Activated T-cell treated with anti-CD3 and anti-CD28 coated beads for 48 hours (primary cell): ENCODE measurements around the gene TAS2R20.
"Not testable (repeated sequence)": the region's sequence is repeated elsewhere in the genome, so short reads cannot be mapped to it uniquely, and the experiment has no call there.

Experiments
- DNase-seq: peaks from one replicate; pipeline ENCODE4 v3.0.0-alpha.2; 2020; ENCODE audit warnings: low read depth

Gene TAS2R20

GRCh38 chr12:10998204-10998603 is at the start of gene TAS2R20:
Gene TAS2R20 (minus strand): TSS chr12:10998304. CDS start chr12:10997875, 429 bp downstream.
- DNase-seq, result no peak

GRCh38 chr12:11041366-11041765 is 43.3 kb upstream of the TAS2R20 start:
- DNase-seq, result not testable (repeated sequence)

GRCh38 chr12:11040162-11040561 is 42.1 kb upstream of the TAS2R20 start:
- no peak for DNase-seq

GRCh38 chr12:11039171-11039570 is 41.1 kb upstream of the TAS2R20 start:
- DNase-seq, result no peak

GRCh38 chr12:11033959-11034358 is 35.9 kb upstream of the TAS2R20 start:
- not testable (repeated sequence) for DNase-seq

DNA sequence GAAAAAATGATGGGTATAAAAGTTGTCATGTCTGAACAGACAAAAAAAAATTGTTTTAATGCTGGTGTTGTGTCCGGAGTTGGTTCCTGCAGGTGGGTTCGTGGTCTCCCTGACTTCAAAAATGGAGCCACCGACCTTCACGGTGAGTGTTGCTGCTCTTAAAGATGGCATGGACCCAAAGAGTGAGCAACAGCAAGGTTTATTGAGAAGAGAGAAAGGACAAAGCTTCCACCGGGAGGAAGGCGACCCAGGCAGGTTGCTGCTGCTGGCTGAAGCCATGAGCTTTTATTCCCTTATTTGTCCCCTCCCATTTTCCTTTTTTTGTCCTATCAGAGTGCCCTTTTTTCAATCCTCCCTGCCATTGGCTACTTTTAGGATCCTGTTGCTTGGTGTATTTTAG is 33.2 kb upstream of the TAS2R20 start, which contains the start of gene TAS2R31:
TSS of gene TAS2R31 (minus strand) at position 101 of the 400 bp plus-strand sequence. CDS start at position 29, 72 bp downstream.
- no peak for DNase-seq

DNA sequence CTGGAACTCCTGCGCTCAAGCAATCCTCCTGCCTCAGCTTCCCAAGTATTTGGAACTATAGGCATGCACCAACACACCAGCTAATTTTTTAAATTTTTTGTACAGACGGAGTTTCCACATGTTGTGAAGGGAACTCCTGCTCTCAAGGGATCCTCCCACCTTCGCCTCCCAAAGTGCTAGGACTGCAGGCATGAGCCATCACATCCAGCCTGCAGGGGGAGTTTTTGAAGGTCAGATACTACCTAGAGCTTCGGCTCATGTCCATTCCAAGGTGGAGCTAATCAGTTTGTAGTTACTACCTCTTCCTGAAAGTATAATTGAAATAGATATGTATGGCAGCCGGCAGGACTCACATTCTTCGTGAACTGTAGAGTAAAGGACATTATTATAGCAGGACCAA is 28.0 kb upstream of the TAS2R20 start:
- DNase-seq, result no peak

GRCh38 chr12:11023387-11023786 is 25.3 kb upstream of the TAS2R20 start:
- DNase-seq, result no peak

DNA sequence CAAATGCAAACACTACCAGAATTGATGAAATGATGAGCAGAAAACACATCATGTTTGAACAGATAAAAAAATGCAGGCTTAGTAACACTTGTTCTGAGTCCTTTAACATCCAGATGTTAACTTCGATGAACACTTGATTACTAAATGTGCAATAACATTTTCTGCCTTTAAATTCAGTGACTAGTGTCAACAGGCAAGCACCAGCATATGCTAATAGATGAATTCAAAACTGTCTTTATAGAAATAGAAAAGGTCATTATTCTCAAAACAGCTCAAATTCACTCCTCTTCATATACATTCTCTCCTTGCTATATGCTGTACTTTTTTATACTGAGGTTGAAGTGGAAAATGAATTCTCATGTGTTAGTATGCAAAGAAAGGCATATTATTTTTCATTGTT is 24.4 kb upstream of the TAS2R20 start, which contains the start of gene TAS2R19:
TSS of gene TAS2R19 (minus strand) at position 101 of the 400 bp plus-strand sequence. CDS start at position 52, 49 bp downstream.
- DNase-seq, result no peak

DNA sequence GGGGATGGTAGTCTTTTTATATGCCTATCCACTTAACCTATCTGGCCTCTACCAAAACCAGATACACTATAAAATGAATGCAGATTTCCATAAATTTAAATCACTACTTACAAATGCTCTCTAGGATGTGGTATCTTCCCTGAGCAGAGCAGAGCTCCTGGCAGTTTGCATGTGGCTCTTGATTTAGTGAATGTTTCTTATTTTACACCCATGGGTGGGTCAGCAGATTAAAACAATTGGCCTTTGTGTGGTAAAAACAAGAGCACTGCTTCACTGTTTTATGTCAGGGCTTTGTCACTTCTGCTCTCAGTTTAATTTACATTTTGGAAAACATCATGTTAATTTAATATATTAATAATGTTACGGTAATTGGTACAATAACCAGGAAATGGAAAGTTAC is 18.8 kb upstream of the TAS2R20 start:
- DNase-seq, result no peak

DNA sequence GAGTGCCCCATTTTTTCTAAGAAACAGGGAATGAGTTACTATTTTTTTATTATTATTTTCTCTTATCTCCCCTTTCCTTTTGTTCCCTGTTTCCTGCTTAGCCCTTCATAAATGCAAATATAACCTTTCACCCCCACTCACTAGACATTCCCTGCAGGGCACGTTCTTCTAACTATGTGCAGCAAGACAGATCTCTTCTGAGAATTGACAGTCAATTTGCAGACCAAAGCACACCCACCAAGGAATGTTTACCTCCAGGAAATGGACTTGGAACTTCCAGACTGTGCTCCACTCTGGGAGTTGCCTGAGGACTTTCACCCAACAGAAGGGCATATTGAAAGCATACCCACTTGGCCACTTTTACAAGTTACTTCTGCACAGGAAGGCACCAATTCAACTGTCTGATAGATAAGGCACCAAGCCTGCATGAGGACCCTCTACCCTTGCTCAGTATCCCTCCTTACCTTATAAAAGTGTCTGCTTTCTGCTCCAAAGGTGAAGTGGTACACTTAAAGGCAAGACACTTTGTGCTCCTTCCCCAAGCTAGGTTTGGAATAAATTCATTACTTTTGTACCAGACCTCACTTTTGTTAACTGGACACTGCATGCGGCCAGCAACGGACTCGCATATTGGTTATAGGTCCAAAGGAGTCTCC is 17.8 kb upstream of the TAS2R20 start:
- no peak for DNase-seq

DNA sequence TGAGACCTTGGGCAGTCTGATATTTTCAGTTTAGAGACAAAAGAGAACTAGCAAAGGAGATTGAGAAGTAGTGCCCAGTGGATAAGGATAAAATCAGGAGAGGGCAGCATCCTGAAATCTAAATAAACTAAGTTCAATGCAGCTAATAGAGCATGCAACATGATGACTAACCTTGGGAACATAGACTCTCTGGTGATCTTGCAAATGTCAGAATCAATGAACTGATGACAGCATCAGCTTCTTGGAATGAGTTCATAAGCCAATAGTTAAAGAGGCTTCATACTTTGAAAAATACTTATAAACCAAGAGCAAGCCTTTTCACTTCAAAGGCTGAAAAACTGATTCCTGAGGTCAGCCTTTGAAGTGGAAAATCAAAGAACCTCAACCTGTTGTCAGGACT is 16.1 kb upstream of the TAS2R20 start:
- no peak for DNase-seq

DNA sequence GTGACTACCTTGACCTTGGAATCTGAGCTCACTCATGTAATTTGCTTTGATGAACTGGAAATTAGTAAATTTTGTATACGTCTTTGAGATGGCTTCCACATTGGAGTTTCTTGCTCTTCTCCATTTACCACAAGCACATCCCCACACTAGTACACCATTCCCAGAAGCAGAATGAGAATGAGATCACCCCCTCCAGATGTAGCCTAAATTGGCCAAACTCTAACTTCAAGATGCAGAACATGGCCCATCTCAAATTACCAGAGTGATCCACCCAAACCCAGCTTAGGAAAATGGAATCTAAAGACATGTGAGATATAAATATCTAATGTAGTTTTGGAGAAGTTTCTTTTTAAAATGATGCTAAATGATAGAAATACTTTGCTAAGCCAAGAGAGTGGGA is 9.5 kb upstream of the TAS2R20 start:
- DNase-seq, result no peak

DNA sequence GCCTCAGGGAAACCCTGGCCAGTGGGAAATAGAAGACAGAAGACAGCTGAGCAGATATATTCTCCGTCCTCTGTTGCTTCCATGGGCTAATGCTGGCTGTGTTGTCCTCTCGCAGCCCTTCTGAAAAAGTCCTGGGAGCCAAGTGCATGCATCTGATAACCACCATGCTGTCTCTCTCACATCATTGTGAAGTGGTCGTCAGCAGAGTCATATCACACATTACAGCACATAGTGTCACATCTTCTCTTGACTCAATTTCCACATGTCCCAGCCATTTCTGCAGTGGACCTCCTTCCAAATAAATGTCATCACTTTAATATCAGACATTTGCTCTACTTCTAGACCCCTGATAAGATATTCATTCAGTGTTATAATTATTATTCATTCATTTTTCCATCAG is 3.8 kb downstream of the TAS2R20 start:
- no peak for DNase-seq

DNA sequence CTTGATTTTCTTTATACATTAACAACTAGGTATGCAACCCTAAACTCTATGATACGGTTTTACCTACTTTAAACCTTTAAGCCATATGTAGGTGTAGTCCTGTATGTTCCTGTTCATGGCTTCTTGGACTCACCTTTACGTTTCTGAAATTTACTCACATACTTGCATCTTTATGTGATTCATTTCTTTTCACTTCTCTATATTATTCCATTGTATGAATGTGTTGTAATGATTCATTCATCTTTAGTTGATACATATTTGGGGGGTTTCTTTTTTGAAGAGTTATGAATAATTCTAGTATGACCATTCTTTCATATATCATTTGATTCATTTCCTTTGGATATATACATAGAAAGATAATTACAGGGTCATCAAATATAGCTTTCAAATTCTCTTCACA is 9.0 kb downstream of the TAS2R20 start:
- no peak for DNase-seq

DNA sequence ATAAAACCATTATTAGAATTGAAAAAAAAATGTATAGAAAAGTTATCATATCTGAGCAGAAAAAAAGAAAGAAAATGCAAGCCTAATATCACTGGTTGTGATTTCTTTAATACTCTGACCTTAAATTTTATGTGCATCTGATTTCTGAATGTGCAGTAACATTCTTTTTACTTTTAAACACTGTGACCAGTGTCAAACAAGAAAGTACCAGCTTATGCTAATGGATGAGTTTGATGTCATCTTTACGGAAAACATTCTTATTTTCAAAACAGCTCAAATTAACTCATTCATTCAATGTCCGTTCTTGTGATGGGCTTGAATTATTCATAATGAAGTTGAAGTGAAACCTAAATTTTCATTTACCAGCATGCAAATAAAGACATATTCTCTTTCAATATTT is 11.3 kb downstream of the TAS2R20 start, which contains the start of gene TAS2R50:
TSS of gene TAS2R50 (minus strand) at position 101 of the 400 bp plus-strand sequence. CDS start at position 49, 52 bp downstream.
- no peak for DNase-seq

DNA sequence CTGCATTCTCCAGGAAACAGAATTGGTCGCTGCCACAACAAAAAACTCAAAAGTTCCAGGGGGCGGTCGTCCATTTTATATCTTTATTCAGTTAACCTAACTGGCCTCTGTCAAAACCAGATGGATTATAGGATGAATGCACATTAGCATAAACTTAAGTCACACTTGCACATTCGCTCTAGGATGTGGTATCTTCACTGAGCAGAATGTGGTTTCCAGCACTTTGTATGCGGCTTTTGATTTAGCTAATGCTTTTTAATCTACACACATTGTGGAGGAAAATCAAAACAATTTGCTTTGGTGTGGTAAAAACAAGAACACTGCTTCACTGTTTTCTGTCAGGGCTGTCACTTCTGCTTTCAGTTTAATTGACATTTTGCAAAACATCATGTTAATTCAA is 15.9 kb downstream of the TAS2R20 start:
- DNase-seq, result no peak

DNA sequence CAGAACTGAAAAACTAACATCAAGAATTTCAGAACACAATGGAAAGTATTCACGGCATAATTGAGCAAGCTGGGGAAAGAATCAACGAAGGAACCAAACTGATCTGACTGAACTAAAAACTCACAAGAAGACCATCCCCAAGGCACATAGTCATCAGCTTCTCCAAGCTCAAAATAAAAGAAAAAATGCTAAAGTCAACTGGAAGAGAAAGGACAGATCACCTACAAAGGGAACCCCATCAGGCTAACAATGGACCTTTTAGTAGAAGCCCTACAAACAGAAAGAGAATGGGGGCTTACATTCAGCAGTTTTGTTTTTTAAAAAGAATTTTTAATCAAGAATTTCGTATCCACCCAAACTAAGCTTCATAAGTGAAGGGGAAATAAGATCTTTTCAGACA is 23.1 kb downstream of the TAS2R20 start:
- no peak for DNase-seq

DNA sequence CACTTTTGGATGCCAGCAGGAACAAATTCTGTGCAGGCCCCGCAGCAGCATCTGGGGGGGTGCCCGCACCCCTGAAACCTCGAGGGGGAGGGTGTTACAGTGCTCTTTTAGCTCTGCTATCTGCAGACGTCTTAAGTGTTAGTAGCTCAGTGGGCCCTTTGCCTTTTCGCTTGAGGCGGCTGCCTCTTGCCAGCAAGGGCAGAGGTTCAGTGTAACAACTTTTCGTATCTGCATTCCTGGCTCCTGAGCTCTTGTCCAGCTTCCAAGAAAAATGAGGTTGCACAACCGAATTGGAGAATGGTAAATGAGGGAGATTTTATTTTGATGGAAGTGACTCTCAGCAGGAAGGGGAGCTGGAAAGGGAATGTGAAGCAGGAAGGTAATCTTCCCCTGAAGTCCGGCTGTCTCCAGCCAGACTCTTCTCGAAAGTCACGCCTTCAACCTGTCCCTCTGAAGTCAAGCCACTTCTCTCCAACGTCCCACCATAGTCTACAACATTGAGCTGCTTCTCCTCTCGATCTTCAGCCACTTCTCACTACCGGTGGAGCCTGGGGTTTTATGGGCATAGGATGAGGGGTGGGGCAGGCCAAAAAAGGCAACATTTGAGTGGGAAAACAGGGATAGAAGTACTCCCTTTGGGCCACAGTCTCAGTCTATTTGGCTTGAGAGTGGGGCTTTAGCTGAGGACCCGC is 29.2 kb downstream of the TAS2R20 start:
- no peak for DNase-seq

- DNase-seq, result no peak
Measured at GRCh38 chr12:10967409-10967808, 30.7 kb downstream of the TAS2R20 start.

- no peak for DNase-seq
Measured at GRCh38 chr12:10966314-10966713, 31.8 kb downstream of the TAS2R20 start.

- DNase-seq, result no peak
Measured at GRCh38 chr12:10965476-10965875, 32.6 kb downstream of the TAS2R20 start.

GRCh38 chr12:10960211-10960610 is 37.9 kb downstream of the TAS2R20 start:
- no peak for DNase-seq
